ENCODE measurements around the gene ARIH2. TPM values are rescaled to one million over a fixed set of nuclear protein-coding genes. Genes with fewer than 3 reads are reported as not detected.

The ARIH2 gene
- polyA plus RNA-seq, 1 donor from 2014 or later = 153 TPM

GRCh38 chr3:49023775-49024174 is 105.1 kb downstream of the ARIH2 start:
- Histone ChIP-seq H3K4me2 (ENCODE audit: low read length) (no peak overlapping the region), H3K9me2 (ENCODE audit: insufficient read depth, low read length) (no peaks in the 10 kb centered on the region), H3K79me2 (replicated peaks; ENCODE audit: insufficient read depth, low read length) (peaks cover 23% of the 10 kb centered on the region), H3K9me3 (ENCODE audit: low read length) (no peaks in the 10 kb centered on the region), H4K20me1 (ENCODE audit: insufficient read depth) (no peaks in the 10 kb centered on the region), H3K27me3 (ENCODE audit: insufficient read depth, low read depth, low read length) (no peaks in the 10 kb centered on the region), H2AFZ (ENCODE audit: low read depth, low read length) (no peak overlapping the region), H3K9ac (ENCODE audit: low read length) (no peak overlapping the region), H3K36me3 (ENCODE audit: insufficient read depth, low read length) (no peaks in the 10 kb centered on the region), H3K4me3 (ENCODE audit: low read length) (no peak overlapping the region), H3F3A (ENCODE audit: insufficient read depth, low read length, poor library complexity, severe bottlenecking) (no peaks in the 10 kb centered on the region), H3K27ac (ENCODE audit: low read length) (no peak overlapping the region)
- TF ChIP-seq CTCF (IDR thresholded peaks at IDR 0.05; ENCODE audit: poor library complexity, severe bottlenecking) = no peak
- no peak for TF ChIP-seq REST (IDR thresholded peaks at IDR 0.05; ENCODE audit: borderline replicate concordance)
- no peak for TF ChIP-seq EP300 (conservative IDR thresholded peaks at IDR 0.05; ENCODE audit: poor library complexity, severe bottlenecking)
- TF ChIP-seq TAF1 (IDR thresholded peaks at IDR 0.05; ENCODE audit: low read depth) = no peak
- no peak for TF ChIP-seq EZH2 (IDR thresholded peaks at IDR 0.05; ENCODE audit: borderline replicate concordance, insufficient read depth, low read length, poor library complexity, severe bottlenecking)
- TF ChIP-seq POLR2AphosphoS5 (IDR thresholded peaks at IDR 0.05) = no peak
- no peak for TF ChIP-seq RAD21 (conservative IDR thresholded peaks at IDR 0.05)
- no peak for TF ChIP-seq MXI1 (conservative IDR thresholded peaks at IDR 0.05; ENCODE audit: poor library complexity, severe bottlenecking)
- no peak for TF ChIP-seq SMC3 (conservative IDR thresholded peaks at IDR 0.05; ENCODE audit: poor library complexity)

- Histone ChIP-seq H3K36me3 (ENCODE audit: insufficient read depth, low read length) (no peaks in the 10 kb centered on the region), H3K4me3 (ENCODE audit: low read length) (no peak overlapping the region), H3F3A (ENCODE audit: insufficient read depth, low read length, poor library complexity, severe bottlenecking) (no peaks in the 10 kb centered on the region), H3K9ac (ENCODE audit: low read length) (no peak overlapping the region), H3K79me2 (replicated peaks; ENCODE audit: insufficient read depth, low read length) (peaks cover 23% of the 10 kb centered on the region), H4K20me1 (ENCODE audit: insufficient read depth) (no peaks in the 10 kb centered on the region), H3K27me3 (ENCODE audit: insufficient read depth, low read depth, low read length) (no peaks in the 10 kb centered on the region), H3K9me3 (ENCODE audit: low read length) (no peaks in the 10 kb centered on the region), H2AFZ (ENCODE audit: low read depth, low read length) (no peak overlapping the region), H3K4me2 (ENCODE audit: low read length) (no peak overlapping the region), H3K27ac (ENCODE audit: low read length) (no peak overlapping the region), H3K9me2 (ENCODE audit: insufficient read depth, low read length) (no peaks in the 10 kb centered on the region)
- TF ChIP-seq SMC3 (conservative IDR thresholded peaks at IDR 0.05; ENCODE audit: poor library complexity) = no peak
- TF ChIP-seq REST (IDR thresholded peaks at IDR 0.05; ENCODE audit: borderline replicate concordance) = no peak
- TF ChIP-seq RAD21 (conservative IDR thresholded peaks at IDR 0.05) = no peak
Observed at GRCh38 chr3:49024449-49024848, 105.8 kb downstream of the ARIH2 start.
